ENCODE results near the gene ABCC6.
A peak's percentile ranks its signal among the peaks of the same experiment; 100 is the strongest.
"Not testable (repeated sequence)": the region's sequence is repeated elsewhere in the genome, so short reads cannot be mapped to it uniquely, and the experiment has no call there.

Gene ABCC6

GRCh38 chr16:16223662-16224241 lies 458 bp upstream of the ABCC6 start:
- not testable (repeated sequence) for DNase-seq (ENCODE audit: low read depth)

DNA sequence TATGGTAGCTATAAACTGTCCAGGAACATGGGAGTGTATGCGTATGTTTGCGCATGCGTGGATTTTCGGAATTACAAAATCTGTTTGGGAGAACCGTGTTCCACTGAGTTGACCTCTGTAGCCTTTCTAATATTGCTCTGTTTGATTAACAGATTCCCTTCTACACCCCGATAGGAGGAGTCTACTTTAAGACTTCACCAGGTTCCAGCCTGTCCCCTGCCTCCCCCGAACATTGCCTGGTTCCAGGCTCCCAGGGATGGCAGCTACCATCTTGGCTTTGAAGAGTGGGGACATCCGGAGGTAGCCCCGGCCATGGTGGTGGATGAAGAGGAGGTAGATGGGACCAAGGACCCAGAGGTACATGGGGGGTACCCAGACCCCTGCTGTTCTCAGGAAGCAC lies 1.9 kb downstream of the ABCC6 start:
- not testable (repeated sequence) for DNase-seq (ENCODE audit: low read depth)

GRCh38 chr16:16220449-16220848 lies 2.8 kb downstream of the ABCC6 start:
- not testable (repeated sequence) for DNase-seq (ENCODE audit: low read depth)

- DNase-seq (ENCODE audit: low read depth): not testable (repeated sequence)
Measured at GRCh38 chr16:16218787-16219186, 4.5 kb downstream of the ABCC6 start.

- not testable (repeated sequence) for DNase-seq (ENCODE audit: low read depth)
Measured at GRCh38 chr16:16218349-16218748, 4.9 kb downstream of the ABCC6 start.

DNA sequence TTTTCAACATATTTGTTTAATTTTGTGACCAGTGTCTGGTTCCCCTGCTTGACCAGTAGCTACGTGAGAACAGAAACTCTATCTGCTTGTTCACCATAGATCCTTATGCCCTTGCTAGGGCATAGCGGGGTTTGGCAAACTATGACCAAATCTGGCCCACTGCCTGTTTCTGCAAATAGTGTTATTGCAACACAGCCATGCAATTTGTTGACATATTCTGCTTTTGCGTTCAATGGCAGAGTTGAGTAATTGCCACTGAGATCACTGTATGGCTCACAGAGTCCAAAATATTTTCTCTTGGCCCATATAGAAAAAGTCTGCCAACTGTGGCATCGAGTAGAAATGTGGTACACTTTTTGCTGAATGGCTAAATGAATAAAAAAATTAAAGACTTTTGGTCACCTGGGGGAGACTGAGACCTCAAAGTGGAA lies 9.4 kb downstream of the ABCC6 start:
- DNase-seq (ENCODE audit: low read depth): peak; percentile 33

GRCh38 chr16:16211404-16211803 lies 11.9 kb downstream of the ABCC6 start:
- DNase-seq (ENCODE audit: low read depth): not testable (repeated sequence)

DNA sequence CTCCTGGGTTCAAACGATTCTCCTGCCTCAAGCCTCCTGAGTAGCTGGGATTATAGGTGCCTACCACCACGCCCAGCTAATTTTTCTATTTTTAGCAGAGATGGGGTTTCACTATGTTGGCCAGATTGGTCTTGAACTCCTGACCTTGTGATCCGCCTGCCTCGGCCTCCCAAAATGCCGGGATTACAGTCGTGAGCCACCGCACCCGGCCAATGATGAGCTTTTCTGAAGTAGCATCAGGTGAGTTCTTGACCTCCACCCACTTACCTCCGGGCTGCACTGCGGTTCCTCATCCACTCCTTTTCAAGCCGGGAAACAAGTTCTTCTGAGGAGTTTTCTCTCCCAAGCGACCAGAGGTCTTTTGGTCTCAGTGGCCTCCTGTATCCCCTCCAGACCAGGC lies 14.8 kb downstream of the ABCC6 start:
- DNase-seq (ENCODE audit: low read depth): not testable (repeated sequence)

- not testable (repeated sequence) for DNase-seq (ENCODE audit: low read depth)
Measured at GRCh38 chr16:16207787-16208334, 15.4 kb downstream of the ABCC6 start.

- not testable (repeated sequence) for DNase-seq (ENCODE audit: low read depth)
Measured at GRCh38 chr16:16207097-16207786, 16.1 kb downstream of the ABCC6 start.

GRCh38 chr16:16205864-16206263 lies 17.4 kb downstream of the ABCC6 start:
- not testable (repeated sequence) for DNase-seq (ENCODE audit: low read depth)

GRCh38 chr16:16204552-16204951 lies 18.7 kb downstream of the ABCC6 start:
- DNase-seq (ENCODE audit: low read depth): not testable (repeated sequence)

- not testable (repeated sequence) for DNase-seq (ENCODE audit: low read depth)
Measured at GRCh38 chr16:16203494-16203893, 19.8 kb downstream of the ABCC6 start.

DNA sequence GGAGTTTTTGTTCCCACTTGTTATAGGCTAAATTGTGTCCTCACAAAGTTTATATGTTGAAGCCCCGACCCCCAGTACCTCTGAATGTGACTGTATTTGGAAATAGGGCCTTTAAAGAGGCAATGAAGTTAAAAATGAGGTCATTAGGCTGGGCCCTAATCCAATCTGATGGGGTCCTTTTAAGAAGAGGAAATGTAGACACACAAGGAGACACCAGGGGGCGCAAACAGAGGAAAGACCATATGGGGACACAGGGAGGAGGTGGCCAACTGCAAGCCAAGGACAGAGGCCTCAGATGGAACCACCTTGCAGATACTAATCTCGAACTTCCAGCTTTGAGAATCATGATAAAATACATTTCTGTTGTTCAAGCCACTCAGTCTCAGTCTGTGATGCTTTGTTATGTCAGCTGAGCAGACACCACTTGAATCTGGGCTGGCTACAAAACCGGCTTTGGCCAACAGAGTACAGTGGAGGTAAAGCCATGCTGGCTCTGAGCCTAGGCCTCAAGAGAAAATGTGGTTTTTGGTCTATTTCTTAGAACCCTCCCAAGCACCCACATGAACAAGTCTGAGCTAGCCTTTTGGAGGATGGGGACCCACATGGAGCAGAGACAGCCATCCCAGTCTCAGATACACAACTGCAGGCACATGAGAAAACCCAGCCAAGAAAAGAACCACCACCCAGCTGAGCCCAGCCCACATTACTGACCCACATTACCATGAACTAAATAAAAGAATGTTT lies 20.7 kb downstream of the ABCC6 start:
- peak; percentile 28 for DNase-seq (ENCODE audit: low read depth)

GRCh38 chr16:16201880-16202279 lies 21.4 kb downstream of the ABCC6 start:
- not testable (repeated sequence) for DNase-seq (ENCODE audit: low read depth)

- DNase-seq (ENCODE audit: low read depth): not testable (repeated sequence)
Measured at GRCh38 chr16:16200391-16200790, 22.9 kb downstream of the ABCC6 start.

DNA sequence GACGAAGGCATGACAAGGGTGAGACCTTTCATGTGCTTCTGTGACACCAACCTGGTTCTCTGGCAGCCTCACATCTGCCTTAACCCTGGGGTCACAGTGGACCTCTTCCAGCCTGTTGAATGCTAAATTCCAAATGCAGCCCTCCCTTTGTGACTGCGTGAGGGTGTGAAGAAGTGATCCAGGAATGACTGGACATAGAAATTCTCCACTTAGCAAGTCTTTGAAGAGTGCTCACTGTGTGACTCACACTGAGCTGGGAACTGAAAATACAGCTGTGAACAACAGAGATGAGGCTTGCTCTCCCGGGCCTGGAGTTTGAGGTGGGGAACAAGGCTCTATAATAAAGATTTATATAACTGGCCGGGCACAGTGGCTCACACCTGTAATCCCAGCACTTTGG lies 23.9 kb downstream of the ABCC6 start:
- DNase-seq (ENCODE audit: low read depth): peak; percentile 27

DNA sequence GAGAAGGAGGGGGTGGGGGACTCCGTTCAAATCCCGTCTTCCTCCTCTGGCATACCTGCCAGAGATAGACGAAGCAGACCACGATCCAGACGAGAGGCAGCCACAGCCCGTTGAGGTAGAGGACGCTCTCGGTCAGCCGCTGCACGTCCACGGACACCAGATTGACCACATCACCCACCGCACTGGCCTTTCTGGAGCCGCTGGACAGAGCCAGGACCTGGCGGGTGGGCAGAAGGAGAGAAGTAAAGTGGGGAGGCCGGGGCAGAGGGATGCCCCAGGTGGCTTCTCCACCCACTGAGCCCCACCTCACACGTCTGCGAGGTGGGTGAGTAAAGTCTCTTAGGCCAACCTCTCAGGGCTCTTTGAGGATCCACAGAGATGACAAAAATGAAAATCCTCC lies 25.3 kb downstream of the ABCC6 start:
- DNase-seq (ENCODE audit: low read depth): no peak

- DNase-seq (ENCODE audit: low read depth): no peak
Measured at GRCh38 chr16:16197331-16197730, 26.0 kb downstream of the ABCC6 start.

DNA sequence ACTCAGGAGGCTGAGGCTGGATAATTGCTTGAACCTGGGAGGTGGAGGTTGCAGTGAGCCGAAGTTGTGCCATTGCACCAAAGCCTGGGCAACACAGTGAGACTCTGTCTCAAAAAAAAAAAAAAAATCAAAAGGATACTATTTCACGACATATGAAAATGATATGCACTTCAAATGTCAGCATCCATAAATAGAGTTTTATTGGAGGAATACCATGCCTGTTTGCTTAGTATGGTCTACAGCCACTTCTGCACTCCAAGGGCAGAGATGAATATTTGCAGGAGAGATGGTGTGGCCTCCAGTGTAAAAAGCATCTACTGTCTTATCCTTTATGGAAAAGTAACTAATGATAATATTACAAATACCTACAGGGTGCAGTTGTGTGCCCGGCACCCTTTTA lies 27.2 kb downstream of the ABCC6 start:
- DNase-seq (ENCODE audit: low read depth): no peak

GRCh38 chr16:16191493-16192167 lies 31.7 kb downstream of the ABCC6 start:
- DNase-seq (ENCODE audit: low read depth): no peak

- DNase-seq (ENCODE audit: low read depth): not testable (repeated sequence)
Measured at GRCh38 chr16:16190966-16191365, 32.3 kb downstream of the ABCC6 start.
